Right lobe of liver (tissue), 6 donors: ENCODE results near the gene CYTH1. TPM values are rescaled to one million over a fixed set of nuclear protein-coding genes. Genes with fewer than 3 reads are reported as not detected.

Experiments used
- ATAC-seq, 4 donors: fragments of 200-7000 bp; cut with Tn5 transposase; one replicate each; pipeline ENCODE4 v1.9.1; 2020; ENCODE audit warnings: mild to moderate bottlenecking in 4 of 4, moderate library complexity in 4 of 4
- DNase-seq, 3 donors: peaks; one replicate each; pipeline ENCODE4 v3.0.0-alpha.2; 2020
- H3K27ac ChIP-seq, 3 donors: fragments of 200-600 bp; one replicate each; pipeline ENCODE4 v1.8.0; 2022
- H3K27me3 ChIP-seq, 2 donors: fragments of 200-600 bp; one replicate each; pipeline ENCODE4 v1.8.0; 2022
- H3K36me3 ChIP-seq, 4 donors: fragments of 200-600 bp; sonication (generic) in 1 of 4; one replicate each; pipeline versions ENCODE4 v1.5.1 to v1.8.0; 2017 to 2022; ENCODE audit warnings: control low read depth in 1 of 4
- H3K4me1 ChIP-seq, 4 donors: fragments of 200-600 bp; sonication (generic) in 1 of 4; one replicate each; pipeline versions ENCODE4 v1.5.1 to v1.8.0; 2017 to 2022; ENCODE audit warnings: control low read depth in 1 of 4
- H3K4me3 ChIP-seq, 3 donors: fragments of 200-600 bp; one replicate each; pipeline ENCODE4 v1.8.0; 2022
- H3K9me3 ChIP-seq, 4 donors: fragments of 200-600 bp; sonication (generic) in 1 of 4; one replicate each; pipeline versions ENCODE4 v1.5.1 to v1.8.0; 2017 to 2022; ENCODE audit warnings: control low read depth in 1 of 4
- POLR2A ChIP-seq: fragments of 450-650 bp; IDR thresholded peaks from one replicate; pipeline ENCODE4 v1.6.1; 2017; ENCODE audit warnings: antibody characterized with exemption, mild to moderate bottlenecking
- WGBS: methylation state at CpG from one replicate; pipeline ENCODE4 v1.1.6; 2018; ENCODE audit warnings: low coverage, low lambda C conversion rate; ENCODE audit not compliant: insufficient coverage; ENCODE audit errors: missing lambda C conversion rate; 5-methylcytosine and 5-hydroxymethylcytosine counted together
- intact Hi-C, 2 donors: fragments of 100-400 bp; cut with DNase I; formaldehyde crosslinking; loops; one replicate each; pipeline versions ENCODE4 v1.11.2 to v1.14.1; 2022
- total RNA-seq, 6 experiments: library from RNA; depleted of rRNA in 2 of 6; stranded (reverse); fragments of >200 nt in 2 of 6; fragmentation: NEBNext Ultra II Directional in 3 of 6; extraction: Animal tissue kit (Norgen Biotek cat#: 25700) in 3 of 6; gene quantifications; one replicate each; pipeline versions ENCODE4 v1.1.0 to v1.2.4, GENCODE V29; 2016 to 2023
- TF ChIP-seq, protein P1 (sequence below), 4 donors: fragments of 200-600 bp in 3 of 4; fragments of 450-650 bp in 1 of 4; IDR thresholded peaks; one replicate each; pipeline versions ENCODE4 v1.5.1 to v1.8.0; 2016 to 2022; ENCODE audit warnings: antibody characterized with exemption in 4 of 4, mild to moderate bottlenecking in 2 of 4
- donor health status: DM: no; HTN: yes; CAD: no.
- donor health status: DM: no; HTN: no; CAD: no.
- donor health status: DM: no; HTN: no; CAD: no.
- donor health status: DM: no; HTN: yes; CAD: no.
- donor health status: DM: no; HTN: yes; CAD: no.

The CYTH1 gene
- total RNA-seq, 6 experiments from 2014 or later: 14.8 to 46.2 (median 28.8) TPM

DNA sequence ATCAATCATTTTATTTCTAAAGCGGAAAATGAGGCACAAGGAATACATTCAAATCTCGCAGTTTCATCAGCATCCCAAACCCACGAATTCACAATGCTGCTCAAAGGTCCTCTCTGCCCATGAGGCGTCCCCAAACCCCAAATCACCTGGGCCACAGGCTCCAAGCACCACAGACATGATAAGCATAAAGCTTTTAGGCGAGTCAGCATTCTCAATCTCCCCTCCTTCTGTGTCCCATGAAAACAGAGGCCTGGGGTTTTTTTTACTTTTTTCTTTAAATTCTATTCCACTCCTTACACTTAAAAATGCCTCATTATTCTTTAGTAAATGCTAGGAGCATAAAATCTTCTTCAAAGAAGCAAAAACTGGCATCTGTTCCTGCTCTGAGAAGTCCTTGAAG, 55.0 kb downstream of the CYTH1 start:
- DNase-seq (no peak), ATAC-seq (no peak)
- TF ChIP-seq, protein P1, sequence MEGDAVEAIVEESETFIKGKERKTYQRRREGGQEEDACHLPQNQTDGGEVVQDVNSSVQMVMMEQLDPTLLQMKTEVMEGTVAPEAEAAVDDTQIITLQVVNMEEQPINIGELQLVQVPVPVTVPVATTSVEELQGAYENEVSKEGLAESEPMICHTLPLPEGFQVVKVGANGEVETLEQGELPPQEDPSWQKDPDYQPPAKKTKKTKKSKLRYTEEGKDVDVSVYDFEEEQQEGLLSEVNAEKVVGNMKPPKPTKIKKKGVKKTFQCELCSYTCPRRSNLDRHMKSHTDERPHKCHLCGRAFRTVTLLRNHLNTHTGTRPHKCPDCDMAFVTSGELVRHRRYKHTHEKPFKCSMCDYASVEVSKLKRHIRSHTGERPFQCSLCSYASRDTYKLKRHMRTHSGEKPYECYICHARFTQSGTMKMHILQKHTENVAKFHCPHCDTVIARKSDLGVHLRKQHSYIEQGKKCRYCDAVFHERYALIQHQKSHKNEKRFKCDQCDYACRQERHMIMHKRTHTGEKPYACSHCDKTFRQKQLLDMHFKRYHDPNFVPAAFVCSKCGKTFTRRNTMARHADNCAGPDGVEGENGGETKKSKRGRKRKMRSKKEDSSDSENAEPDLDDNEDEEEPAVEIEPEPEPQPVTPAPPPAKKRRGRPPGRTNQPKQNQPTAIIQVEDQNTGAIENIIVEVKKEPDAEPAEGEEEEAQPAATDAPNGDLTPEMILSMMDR (IDR thresholded peaks at IDR 0.05): no peak
- no peak for TF ChIP-seq POLR2A
- intact Hi-C loops: no loop called here
- Histone ChIP-seq H3K4me3 (no peak overlapping the region), H3K27me3 (no peaks in the 10 kb centered on the region), H3K36me3 (no peaks in the 10 kb centered on the region), H3K27ac (no peak overlapping the region), H3K9me3 (no peaks in the 10 kb centered on the region), H3K4me1 (peaks cover 0 to 40% (median 11%) of the 10 kb centered on the region in 4 donors)
- 85% methylated on average over 3 of the region's 5 CpGs for WGBS

DNA sequence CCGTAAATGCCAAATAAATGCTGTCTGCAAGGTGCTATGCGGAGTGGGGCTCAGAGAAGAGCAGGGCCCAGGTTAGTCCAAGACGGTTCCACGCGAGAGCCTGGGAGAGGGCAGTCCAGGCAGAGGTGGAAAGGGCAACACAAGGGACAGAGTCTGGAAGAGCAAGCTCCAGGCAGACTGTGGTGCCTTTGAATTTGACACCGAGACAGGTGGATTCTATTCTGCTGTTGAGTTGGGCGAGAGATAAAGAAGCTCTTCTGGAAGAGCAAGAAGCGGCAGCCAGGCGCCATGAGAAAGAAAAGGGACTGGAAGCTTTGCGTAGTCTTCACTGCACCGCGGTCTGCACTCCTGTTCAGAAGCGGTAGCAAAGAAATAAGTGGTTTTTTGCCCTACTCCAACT, 55.6 kb downstream of the CYTH1 start:
- 84% methylated on average over 7 of the region's 13 CpGs for WGBS
- ATAC-seq (no peak), DNase-seq (no peak)
- no peak overlapping the region for H3K4me3 ChIP-seq
- no peaks in the 10 kb centered on the region for H3K27me3 ChIP-seq
- peaks cover 0 to 40% (median 11%) of the 10 kb centered on the region in 4 donors for H3K4me1 ChIP-seq
- no peaks in the 10 kb centered on the region for H3K36me3 ChIP-seq
- H3K9me3 ChIP-seq: no peaks in the 10 kb centered on the region
- no peak for TF ChIP-seq POLR2A
- TF ChIP-seq, protein P1 (IDR thresholded peaks at IDR 0.05): no peak
- intact Hi-C loops: no loop called here
- H3K27ac ChIP-seq: no peak overlapping the region

DNA sequence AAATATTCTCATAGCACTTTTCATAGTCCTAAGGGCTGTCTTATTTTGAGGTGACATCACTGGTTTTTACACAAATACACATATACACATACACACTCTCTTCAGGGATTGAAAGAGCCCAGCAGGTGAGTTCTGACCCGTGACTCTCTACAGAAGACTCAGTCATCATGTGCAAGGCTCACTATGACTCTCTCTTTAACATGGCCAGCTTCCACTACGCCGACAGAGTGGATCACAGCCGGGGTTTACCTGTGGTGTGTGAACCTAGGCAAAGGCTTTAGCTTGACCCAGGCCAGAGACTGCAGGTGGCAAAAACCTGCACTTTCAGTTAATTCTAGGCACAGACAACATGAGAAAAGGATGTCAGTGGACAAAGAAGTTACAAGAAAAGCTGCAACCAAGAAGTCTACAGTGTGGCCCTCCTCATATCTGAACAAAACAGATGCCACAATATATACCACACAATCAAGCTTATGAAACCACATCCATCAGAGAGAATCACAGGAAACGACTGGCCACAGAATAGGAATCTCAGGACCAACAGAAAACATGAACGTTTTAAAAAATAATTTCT, 56.5 kb downstream of the CYTH1 start:
- H3K27me3 ChIP-seq: no peaks in the 10 kb centered on the region
- H3K4me1 ChIP-seq: peaks cover 0 to 42% (median 11%) of the 10 kb centered on the region in 4 donors
- ATAC-seq (no peak), DNase-seq (no peak)
- H3K9me3 ChIP-seq: no peaks in the 10 kb centered on the region
- no peaks in the 10 kb centered on the region for H3K36me3 ChIP-seq
- no peak overlapping the region for H3K27ac ChIP-seq
- intact Hi-C loops: no loop called here
- TF ChIP-seq, protein P1 (IDR thresholded peaks at IDR 0.05): no peak
- TF ChIP-seq POLR2A: no peak
- H3K4me3 ChIP-seq: no peak overlapping the region
- WGBS: 66% methylated on average over 6 of the region's 6 CpGs

DNA sequence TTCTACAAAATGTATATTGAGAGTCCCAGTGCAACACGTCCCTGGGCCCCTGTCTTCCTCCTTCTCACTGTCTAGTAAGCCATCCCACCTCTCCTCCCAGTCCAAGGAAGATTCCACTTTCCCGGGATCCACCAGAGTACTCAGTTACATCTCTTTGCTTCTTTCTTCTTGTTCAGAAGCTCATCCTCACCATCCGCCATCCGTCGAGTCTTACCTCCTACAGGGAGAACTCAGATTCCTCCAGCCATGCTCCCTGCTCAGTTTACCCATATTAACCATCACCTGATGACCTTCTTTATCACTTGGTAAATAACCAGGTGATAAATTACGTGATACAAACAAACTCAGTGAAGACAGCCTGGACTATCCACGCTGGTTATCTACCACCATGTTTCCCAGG, 57.1 kb downstream of the CYTH1 start:
- TF ChIP-seq, protein P1 (IDR thresholded peaks at IDR 0.05): no peak
- no peak for TF ChIP-seq POLR2A

More for the DNA sequence above, 57.1 kb downstream of the CYTH1 start:
- Histone ChIP-seq H3K27ac (no peak overlapping the region), H3K4me1 (peaks cover 0 to 47% (median 11%) of the 10 kb centered on the region in 4 donors), H3K27me3 (no peaks in the 10 kb centered on the region), H3K36me3 (no peaks in the 10 kb centered on the region), H3K4me3 (no peak overlapping the region), H3K9me3 (no peaks in the 10 kb centered on the region)
- intact Hi-C loops: no loop called here
- 69% methylated on average over 7 of the region's 7 CpGs for WGBS
- ATAC-seq: no peak
- no peak for DNase-seq
